ENCODE data around the gene AGAP3.

The AGAP3 gene

DNA sequence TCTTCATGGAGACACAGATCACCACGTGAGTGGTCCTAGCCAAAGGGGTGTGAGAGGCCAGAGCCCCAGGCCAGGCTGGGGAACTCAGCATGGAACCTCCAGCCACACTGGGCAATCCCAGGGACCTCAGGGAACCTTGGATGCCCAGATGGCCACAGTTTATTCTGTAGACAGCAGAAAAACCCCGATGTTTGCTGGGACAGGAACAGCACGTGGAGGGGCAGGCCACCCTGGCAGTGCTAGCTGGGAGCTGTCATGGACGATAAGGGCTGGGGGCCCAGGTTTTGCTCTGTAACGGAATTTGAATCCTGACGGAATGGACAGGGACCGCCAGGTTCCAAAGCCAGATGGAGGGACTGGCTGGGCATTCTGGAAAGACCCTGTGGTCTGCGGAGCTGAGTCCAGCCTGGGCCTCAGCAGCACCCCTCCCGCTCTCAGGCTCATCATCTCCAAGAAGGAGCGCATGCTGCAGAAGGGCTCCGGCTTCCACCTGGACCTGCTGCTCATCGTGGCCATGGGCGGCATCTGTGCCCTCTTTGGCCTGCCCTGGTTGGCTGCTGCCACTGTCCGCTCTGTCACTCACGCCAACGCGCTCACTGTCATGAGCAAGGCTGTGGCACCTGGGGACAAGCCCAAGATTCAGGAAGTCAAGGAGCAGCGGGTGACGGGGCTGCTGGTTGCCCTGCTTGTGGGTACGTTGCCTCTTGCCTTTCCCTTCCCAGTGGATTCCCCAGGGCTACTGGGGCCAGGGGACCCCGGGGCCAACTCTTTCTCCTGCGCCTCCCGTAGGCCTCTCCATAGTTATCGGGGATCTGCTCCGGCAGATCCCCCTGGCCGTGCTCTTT, 11.2 kb upstream of the AGAP3 start:
- no peak for DNase-seq

GRCh38 chr7:151075662-151075971, 10.7 kb upstream of the AGAP3 start:
- DNase-seq = no peak

- no peak for DNase-seq
Measured at GRCh38 chr7:151075978-151076426, 10.3 kb upstream of the AGAP3 start.

- peak; percentile 30 for DNase-seq
Measured at GRCh38 chr7:151076863-151077704, 9.2 kb upstream of the AGAP3 start.

DNA sequence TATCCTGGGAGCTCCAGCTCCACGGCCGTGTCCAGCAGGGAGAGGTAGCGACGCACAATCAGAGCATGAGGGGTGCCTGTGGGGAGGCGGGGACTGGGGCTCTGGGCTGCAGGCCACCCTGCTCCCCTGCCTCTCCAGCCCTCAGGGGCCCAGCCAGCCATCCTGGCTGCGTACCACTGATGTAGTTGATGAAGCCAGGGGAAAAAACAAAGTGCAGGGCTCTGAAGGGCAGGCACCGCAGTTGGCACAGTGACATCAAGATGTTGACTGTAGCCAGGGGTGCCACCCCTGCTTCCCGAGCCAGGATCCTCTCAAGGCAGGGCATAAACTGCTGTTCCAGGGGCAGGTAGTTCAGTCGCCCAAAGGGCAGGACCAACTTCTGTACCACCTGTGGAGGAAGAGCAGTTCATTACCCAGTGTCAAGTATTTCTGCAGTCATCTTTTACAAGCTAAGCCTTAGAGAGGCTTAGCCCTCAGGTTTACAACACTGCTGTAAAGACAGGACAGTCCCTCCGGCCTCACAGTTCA, 8.5 kb upstream of the AGAP3 start:
- DNase-seq = no peak

- DNase-seq = peak; percentile 68
Measured at GRCh38 chr7:151078233-151079040, 7.8 kb upstream of the AGAP3 start.

- no peak for DNase-seq
Measured at GRCh38 chr7:151079199-151079910, 6.9 kb upstream of the AGAP3 start.

DNA sequence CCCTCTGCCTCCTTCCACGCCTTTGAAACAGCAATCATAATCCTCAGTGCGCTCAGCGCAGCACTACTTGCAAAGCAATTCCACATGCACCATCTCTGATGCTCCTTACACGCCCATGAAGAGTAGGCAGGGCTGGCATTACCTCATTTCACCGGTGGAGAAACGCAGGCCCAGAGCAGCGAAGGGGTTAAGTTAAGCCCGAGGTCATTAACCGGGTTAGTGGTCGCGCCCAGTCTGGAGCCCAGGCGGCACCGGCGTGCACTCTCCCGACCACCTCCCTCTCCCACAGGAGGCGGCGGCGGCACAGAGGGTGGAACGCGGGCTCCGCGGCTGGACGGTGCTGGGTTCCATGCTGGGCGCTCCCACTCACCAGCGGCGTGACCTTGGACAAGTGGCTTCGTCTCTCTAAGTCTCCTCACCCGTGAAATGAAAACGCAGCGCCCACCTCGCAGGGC, 6.2 kb upstream of the AGAP3 start:
- peak; percentile 24 for DNase-seq

DNA sequence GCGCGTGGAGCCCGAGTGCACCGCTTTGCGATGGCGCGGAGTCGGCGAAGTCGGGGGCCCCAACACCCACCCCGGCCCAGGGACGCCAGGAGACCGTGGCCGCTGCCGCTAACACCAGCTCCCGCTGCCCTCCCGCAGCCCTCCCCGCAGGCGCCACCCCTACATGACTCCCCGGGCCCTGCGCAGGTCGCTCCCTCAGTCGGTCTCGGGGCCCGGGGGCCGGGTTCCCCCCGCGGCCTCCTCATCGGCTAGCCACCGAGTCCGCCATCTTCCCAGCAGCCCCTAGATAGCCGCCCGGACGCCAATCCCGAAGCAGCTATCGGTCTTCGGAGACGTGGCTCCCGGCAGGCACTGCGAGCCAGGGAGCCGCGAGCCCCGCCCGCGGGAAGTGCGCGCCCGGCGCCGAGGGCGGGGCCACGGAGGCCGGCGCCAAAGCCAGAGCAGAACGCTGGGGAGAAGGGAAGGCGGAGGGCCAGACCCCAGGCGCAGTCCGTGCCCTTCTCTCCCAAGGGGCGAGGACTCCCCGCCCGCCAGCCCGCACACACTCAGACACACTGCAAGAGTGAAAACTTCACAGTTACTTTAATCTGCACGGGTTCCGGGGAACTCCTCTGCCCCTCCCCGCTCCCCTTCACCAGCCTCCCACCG, 5.6 kb upstream of the AGAP3 start, which contains the start of gene FASTK:
Gene FASTK (minus strand): TSS at position 288 of the 648 bp plus-strand sequence. CDS start 43 bp downstream, at position 245.
- DNase-seq = peak; percentile 94

DNA sequence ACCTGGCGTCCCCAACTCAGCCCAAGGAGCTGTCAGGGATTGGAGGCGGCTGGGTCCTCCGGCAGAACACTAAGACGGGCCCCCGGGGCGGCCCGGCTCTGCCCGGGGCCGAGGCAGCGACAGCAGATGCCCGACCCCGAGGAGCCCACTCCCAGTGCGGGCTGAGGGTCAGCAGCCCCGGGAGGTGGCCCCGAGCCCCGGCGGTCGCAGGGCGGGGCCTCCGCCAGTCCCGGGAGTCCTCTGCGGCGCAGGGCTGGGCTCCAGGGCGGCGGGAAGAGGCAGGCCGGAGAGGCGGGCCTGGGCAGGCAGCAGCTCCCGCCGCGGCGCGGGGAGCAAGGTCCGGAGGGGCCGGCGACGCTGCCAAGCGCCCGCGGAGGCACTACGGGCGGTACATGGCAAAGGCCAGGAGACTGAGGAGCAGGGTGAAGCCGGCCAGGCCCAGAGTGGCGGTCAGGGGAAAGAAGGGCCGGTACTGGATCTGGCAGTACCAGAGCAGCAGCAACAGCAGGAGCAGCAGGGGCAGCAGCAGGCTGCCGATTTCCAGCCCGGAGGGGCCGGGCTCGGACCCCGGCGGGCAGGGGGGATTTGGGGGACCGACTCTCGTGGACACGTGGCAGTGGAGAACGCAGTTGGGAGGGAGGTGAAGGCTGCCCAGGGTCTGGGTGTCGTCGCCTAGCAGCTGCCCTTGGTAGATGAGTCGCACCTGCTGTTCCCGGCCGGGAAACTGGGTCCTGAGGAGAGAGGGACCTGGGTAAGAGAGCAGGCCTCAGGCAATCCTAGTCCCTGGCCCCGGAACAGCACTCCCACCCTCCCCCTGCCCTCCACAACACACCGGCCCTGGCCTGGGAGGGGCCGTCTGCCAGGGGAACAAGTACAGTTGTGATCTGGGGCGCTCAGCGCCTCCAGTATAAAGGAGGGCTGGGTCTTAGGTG, 4.8 kb upstream of the AGAP3 start:
- DNase-seq = peak; percentile 23

DNA sequence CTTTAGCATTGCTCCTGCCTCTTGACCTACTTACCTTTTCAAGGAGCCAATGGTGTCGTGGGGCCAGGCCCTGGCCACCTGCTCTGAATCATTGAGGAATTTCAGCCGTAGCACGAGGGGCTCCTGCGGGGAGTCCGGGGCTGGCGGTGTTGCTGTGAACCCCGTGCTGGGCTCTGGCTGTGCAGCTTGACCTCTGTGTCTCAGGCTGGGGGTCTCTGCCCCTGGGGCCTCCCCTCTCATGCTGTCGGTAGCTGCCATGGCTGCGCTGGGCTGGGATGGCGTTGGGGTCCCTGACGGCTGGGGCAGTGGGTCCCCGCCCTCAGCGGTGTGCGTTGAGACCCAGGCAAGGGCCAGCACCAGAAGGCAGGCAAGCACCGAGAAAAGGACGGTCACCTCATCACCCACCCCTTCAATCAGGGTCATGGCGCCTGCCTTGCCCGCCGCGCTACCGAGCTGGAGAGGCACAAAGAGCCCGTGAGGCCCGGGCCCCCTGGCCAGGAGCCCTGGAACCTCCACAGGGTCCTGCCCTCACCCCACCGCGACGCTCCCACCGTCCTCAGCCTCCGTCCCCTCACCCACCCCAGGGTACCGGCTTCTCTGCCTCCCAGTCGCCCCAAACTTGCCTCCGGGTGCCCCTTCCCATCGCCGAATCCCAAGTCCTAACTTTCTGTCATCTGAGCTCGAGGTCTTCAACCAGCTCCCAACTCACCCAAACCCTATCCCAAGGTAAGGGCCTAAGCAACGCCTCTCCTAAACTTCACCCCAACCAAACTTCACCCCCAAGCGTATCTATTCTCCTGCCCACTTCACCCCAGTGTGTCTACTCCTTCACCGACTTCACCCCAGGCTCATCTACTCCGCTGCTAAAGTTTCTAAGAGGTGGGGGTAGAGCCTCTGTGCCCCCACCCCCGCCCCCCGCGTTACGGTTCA, 3.9 kb upstream of the AGAP3 start:
- DNase-seq = no peak

GRCh38 chr7:151083071-151083823, 3.0 kb upstream of the AGAP3 start, which contains the start of gene TMUB1:
TMUB1 (minus strand) TSS chr7:151083493; CDS start chr7:151082563, 930 bp downstream.
- DNase-seq = peak; percentile 56

- DNase-seq = no peak
Measured at GRCh38 chr7:151083824-151084160, 2.5 kb upstream of the AGAP3 start.

DNA sequence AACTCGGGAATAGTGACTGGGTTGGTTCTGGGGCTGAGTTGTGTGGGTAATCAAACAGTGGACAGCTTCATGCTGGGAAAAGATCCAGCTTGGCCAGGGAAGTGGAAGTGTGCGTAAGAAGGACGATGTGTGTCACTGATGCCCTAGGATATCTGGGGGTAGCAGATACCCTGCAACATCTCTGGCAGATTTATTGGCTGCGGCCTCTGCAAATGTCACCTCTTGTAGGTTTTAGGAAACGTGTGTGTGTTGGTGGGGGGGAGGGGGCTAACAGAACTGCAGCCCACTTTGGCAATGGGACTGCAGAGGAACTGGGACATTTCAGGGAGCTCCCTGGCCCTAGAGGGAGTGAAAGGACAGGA, 965 bp upstream of the AGAP3 start:
- DNase-seq = no peak

DNA sequence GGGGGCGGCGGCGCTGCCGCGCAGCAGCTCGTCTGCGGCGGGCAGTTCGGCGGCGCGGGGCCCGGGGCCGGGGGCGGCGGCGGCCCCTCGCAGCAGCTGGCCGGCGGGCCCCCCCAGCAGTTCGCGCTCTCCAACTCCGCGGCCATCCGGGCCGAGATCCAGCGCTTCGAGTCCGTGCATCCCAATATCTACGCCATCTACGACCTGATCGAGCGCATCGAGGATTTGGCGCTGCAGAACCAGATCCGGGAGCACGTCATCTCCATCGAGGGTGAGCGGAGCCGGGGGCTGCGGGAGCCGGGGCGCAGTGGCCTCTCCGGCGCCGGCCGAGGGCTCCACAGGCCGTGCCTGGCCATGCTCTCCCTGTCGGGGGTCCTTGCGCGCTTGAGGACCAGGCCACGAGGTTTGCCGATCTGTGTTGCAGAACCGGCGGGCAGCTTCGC, 548 bp downstream of the AGAP3 start:
- peak; percentile 32 for DNase-seq

DNA sequence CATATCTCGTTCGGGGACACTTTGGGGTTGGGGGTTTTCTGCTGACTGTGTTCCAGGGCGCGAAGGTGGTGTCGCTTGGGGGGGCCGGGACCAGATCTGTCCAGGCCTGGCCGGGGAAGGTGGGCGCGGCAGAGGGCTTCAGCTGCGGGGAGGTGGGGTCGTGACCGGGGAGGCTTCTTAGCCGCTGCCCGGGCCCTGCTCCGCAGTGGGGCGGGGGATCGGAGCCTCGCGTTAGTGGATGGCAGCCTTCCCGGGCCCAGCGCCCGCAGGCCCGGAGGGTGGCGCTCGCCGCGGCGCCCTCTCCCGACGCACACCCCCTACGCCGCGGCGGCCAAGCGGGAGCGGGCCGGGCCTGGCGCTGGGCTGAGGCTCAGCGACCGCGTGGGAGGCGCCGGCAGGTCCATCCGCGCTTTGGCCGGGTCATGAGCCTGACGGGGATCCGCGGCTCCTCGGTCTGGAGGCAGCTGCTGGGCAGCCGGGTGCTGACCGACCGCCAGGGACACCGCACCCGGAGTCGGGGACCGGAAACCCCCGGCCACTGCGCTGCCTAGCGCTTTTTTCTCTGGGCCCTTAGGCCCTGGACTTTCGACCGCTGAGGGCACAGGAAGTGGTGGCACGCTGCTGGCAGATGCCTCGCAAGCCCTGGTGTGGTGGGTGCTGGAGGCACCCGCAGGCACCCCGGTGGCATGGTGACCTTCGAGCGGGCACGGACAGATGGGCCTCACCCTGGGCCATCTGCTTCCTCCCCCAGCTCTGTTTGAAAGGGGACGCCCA, 1.2 kb downstream of the AGAP3 start:
- DNase-seq = peak; percentile 63

Data from fibroblast of skin of back (primary cell).